AG08396 (cell line): ENCODE measurements around the gene ZNF503.
"Not testable (repeated sequence)": the region's sequence is repeated elsewhere in the genome, so short reads cannot be mapped to it uniquely, and the experiment has no call there.

Source experiments
- DNase-seq: peaks from one replicate; pipeline ENCODE4 v3.0.0; 2012; ENCODE audit warnings: low spot score, mixed read lengths

Gene ZNF503

GRCh38 chr10:75395066-75395931 is 6.3 kb downstream of the ZNF503 start:
- DNase-seq = peak; percentile 91

GRCh38 chr10:75394221-75394620 is 7.3 kb downstream of the ZNF503 start:
- DNase-seq = no peak

- no peak for DNase-seq
Measured at GRCh38 chr10:75392744-75393143, 8.8 kb downstream of the ZNF503 start.

GRCh38 chr10:75392271-75392670 is 9.3 kb downstream of the ZNF503 start:
- DNase-seq = no peak

- no peak for DNase-seq
Measured at GRCh38 chr10:75390178-75390577, 11.4 kb downstream of the ZNF503 start.

- no peak for DNase-seq
Measured at GRCh38 chr10:75388082-75388481, 13.5 kb downstream of the ZNF503 start.

GRCh38 chr10:75386128-75386527 is 15.4 kb downstream of the ZNF503 start:
- no peak for DNase-seq

GRCh38 chr10:75379817-75380216 is 21.7 kb downstream of the ZNF503 start:
- no peak for DNase-seq

- no peak for DNase-seq
Measured at GRCh38 chr10:75379212-75379724, 22.3 kb downstream of the ZNF503 start.

- DNase-seq = no peak
Measured at GRCh38 chr10:75378379-75378778, 23.2 kb downstream of the ZNF503 start.

- DNase-seq = no peak
Measured at GRCh38 chr10:75377869-75378268, 23.7 kb downstream of the ZNF503 start.

GRCh38 chr10:75375838-75376237 is 25.7 kb downstream of the ZNF503 start:
- no peak for DNase-seq

GRCh38 chr10:75371010-75371409 is 30.6 kb downstream of the ZNF503 start:
- DNase-seq = no peak

GRCh38 chr10:75369838-75370237 is 31.7 kb downstream of the ZNF503 start:
- not testable (repeated sequence) for DNase-seq

- DNase-seq = no peak
Measured at GRCh38 chr10:75367901-75368300, 33.7 kb downstream of the ZNF503 start.

- DNase-seq = no peak
Measured at GRCh38 chr10:75367021-75367487, 34.5 kb downstream of the ZNF503 start.

GRCh38 chr10:75363431-75363830 is 38.1 kb downstream of the ZNF503 start:
- no peak for DNase-seq

- DNase-seq = not testable (repeated sequence)
Measured at GRCh38 chr10:75359876-75360275, 41.7 kb downstream of the ZNF503 start.

- DNase-seq = peak; percentile 81
Measured at GRCh38 chr10:75358835-75359421, 42.6 kb downstream of the ZNF503 start.

- DNase-seq = no peak
Measured at GRCh38 chr10:75358132-75358531, 43.4 kb downstream of the ZNF503 start.

- DNase-seq = no peak
Measured at GRCh38 chr10:75357500-75357899, 44.1 kb downstream of the ZNF503 start.

GRCh38 chr10:75356484-75356883 is 45.1 kb downstream of the ZNF503 start:
- DNase-seq = no peak

GRCh38 chr10:75355706-75356105 is 45.9 kb downstream of the ZNF503 start:
- DNase-seq = no peak
